Brain microvascular endothelial cell (primary cell): ENCODE measurements around the gene NDFIP1.

Source experiments
- DNase-seq: peaks from one replicate; pipeline ENCODE4 v3.0.0-alpha.2; 2020
- H3K27ac ChIP-seq: fragments of 250-450 bp; sonication (Bioruptor Pico); 2 replicates; pipeline ENCODE4 v1.5.1; 2020; ENCODE audit warnings: mild to moderate bottlenecking, moderate library complexity
- H3K27me3 ChIP-seq: fragments of 250-450 bp; sonication (Bioruptor Pico); replicated peaks from 2 replicates; pipeline ENCODE4 v1.5.1; 2020; ENCODE audit warnings: mild to moderate bottlenecking
- H3K36me3 ChIP-seq: fragments of 250-450 bp; sonication (Bioruptor Pico); replicated peaks from 2 replicates; pipeline ENCODE4 v1.5.1; 2020; ENCODE audit warnings: mild to moderate bottlenecking
- H3K4me3 ChIP-seq: 2 replicates; pipeline ENCODE4 v1.5.1; 2011; ENCODE audit warnings: low read depth, mild to moderate bottlenecking, control low read depth, low read length, moderate library complexity
- in situ Hi-C: cut with HindIII; loops from 2 replicates; pipeline ENCODE4 v1.10.0; 2017; ENCODE audit warnings: low sequenced_read_pairs, low pct_ligation_motif_present
- TF ChIP-seq, protein P1 (sequence below): IDR thresholded peaks from 2 replicates; pipeline ENCODE4 v1.5.1; 2011; ENCODE audit warnings: low read depth, mild to moderate bottlenecking, moderate library complexity, low read length, control low read depth, inconsistent platforms; ENCODE audit errors: missing control alignments

NDFIP1 gene

DNA sequence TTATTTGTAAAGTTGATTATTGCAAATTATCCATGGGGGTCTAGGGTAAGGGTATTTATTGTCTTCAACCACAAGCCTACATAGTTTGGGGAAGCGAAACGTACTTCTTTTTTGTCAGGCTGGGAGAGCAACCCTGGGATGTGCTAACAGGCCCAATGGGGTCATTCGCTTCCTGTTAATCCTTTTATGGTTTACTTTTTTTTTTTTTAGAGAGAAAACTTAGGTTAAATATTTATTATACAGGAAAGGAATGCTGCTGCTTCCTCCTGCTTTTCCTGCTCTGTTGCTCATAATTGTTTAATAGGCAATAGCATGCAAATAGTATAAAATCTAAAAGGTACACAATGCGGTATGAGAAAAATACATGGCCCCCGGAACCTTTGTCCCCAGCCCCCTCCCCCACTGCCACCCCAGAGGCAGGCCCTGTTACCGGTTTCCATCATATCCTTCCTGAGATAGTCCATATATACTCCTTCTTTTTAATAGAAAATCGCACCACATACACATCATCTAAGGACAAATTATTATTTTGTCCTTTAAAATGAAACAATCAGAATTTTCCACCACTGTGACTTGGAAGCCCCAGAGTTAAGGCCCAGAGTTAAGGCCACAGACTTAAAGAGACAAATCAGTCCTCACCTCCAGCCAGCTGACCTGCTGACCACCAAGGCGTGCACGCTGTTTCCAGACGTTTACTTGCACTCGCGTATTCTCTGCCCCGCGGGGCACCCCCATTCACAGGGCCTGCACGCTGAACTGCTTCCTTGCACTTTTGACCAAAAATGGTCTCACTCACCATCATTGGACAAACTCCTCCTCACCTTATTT lies 83.9 kb downstream of the NDFIP1 start:
- in situ Hi-C loops = no loop called here
- no peak overlapping the region for H3K27ac ChIP-seq
- no peak for DNase-seq
- no peaks in the 10 kb centered on the region for H3K27me3 ChIP-seq
- H3K36me3 ChIP-seq = no peaks in the 10 kb centered on the region
- TF ChIP-seq, protein P1, sequence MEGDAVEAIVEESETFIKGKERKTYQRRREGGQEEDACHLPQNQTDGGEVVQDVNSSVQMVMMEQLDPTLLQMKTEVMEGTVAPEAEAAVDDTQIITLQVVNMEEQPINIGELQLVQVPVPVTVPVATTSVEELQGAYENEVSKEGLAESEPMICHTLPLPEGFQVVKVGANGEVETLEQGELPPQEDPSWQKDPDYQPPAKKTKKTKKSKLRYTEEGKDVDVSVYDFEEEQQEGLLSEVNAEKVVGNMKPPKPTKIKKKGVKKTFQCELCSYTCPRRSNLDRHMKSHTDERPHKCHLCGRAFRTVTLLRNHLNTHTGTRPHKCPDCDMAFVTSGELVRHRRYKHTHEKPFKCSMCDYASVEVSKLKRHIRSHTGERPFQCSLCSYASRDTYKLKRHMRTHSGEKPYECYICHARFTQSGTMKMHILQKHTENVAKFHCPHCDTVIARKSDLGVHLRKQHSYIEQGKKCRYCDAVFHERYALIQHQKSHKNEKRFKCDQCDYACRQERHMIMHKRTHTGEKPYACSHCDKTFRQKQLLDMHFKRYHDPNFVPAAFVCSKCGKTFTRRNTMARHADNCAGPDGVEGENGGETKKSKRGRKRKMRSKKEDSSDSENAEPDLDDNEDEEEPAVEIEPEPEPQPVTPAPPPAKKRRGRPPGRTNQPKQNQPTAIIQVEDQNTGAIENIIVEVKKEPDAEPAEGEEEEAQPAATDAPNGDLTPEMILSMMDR = no peak
- H3K4me3 ChIP-seq = no peak overlapping the region

DNA sequence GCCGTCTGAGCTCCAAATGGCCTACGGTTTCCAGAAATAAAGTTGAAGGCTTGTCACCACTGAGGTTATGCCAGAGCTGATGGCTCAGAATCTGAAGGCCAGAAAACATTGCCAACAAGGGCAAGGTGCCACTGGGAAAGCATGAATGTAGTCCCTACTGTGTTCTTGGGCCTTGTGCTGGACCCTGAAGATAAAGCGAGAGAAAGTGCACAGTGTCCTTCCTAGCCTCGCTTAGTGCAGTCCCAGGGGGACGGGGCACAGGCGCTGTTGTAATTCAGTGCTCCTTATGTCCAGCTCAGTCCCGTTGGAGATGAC lies 84.5 kb downstream of the NDFIP1 start:
- H3K36me3 ChIP-seq = no peaks in the 10 kb centered on the region
- no peaks in the 10 kb centered on the region for H3K27me3 ChIP-seq
- in situ Hi-C loops = no loop called here
- DNase-seq = no peak
- TF ChIP-seq, protein P1 = no peak
- no peak overlapping the region for H3K27ac ChIP-seq
- no peak overlapping the region for H3K4me3 ChIP-seq

DNA sequence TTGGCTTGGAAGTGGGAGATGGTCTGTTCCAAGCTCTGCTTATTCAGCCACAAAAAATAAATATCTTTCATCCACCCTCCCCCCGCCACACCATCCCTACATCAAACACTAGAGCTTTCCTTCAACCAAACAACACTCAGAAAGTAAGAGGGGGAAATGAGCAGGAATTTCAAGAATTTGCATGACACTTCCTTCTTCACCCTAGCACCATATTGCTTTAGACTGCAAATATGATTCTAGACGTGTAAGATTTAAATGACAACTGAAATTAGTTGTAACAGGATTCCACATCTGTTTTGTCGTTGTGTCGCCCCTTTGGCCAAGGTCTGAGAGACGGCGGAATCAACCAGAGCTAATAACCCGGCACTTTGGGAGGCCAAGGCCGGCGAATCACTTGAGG lies 88.5 kb downstream of the NDFIP1 start:
- Histone ChIP-seq H3K36me3 (no peaks in the 10 kb centered on the region), H3K27ac (no peak overlapping the region), H3K4me3 (no peak overlapping the region), H3K27me3 (no peaks in the 10 kb centered on the region)
- no peak for DNase-seq
- in situ Hi-C loops = no loop called here
- TF ChIP-seq, protein P1 = no peak

DNA sequence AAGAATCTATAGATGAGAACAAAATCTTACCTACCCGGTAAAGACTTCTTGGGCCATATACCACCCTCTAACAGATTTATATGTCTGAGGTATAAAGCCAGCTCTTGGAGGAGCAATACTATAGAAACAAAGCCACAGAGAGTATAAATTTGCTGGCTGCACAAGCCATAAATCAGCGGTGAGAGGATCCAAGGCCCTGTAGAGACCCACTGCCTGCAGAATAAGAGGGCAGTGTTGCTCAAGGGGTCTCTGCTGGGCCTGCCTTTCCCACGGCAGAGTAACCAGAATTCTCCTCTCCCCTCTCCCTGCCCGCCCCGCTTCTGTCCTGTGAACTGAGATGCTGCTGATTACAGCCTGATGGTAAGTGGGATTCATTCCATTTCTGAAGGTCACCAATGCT lies 89.2 kb downstream of the NDFIP1 start:
- in situ Hi-C loops = no loop called here
- no peak for DNase-seq
- H3K27ac ChIP-seq = no peak overlapping the region

DNA sequence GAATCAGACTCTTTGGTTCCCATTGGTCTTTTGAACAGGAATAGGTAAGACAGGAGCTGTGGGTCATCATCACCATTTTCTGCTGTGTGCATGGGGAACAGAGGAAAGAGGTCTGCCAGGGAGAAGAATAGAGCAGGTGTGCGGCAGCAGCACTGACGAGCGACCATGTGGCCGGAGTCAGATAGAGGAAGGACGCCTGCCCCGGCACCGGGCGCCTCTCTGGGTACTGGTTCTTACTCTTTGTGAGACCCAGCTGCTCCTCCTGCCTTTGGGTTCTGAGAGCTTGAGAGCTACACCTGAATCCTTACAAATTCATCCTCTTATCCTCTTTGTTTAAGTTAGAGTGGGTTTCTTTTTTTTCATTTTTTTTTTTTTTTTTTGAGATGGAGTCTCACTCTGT lies 90.8 kb downstream of the NDFIP1 start:
- Histone ChIP-seq H3K27me3 (no peaks in the 10 kb centered on the region), H3K27ac (no peak overlapping the region), H3K4me3 (no peak overlapping the region), H3K36me3 (no peaks in the 10 kb centered on the region)
- in situ Hi-C loops = no loop called here
- no peak for DNase-seq
- TF ChIP-seq, protein P1 = no peak

More for the DNA sequence above, 89.2 kb downstream of the NDFIP1 start:
- H3K27me3 ChIP-seq = no peaks in the 10 kb centered on the region
- H3K4me3 ChIP-seq = no peak overlapping the region
- TF ChIP-seq, protein P1 = no peak
- no peaks in the 10 kb centered on the region for H3K36me3 ChIP-seq

DNA sequence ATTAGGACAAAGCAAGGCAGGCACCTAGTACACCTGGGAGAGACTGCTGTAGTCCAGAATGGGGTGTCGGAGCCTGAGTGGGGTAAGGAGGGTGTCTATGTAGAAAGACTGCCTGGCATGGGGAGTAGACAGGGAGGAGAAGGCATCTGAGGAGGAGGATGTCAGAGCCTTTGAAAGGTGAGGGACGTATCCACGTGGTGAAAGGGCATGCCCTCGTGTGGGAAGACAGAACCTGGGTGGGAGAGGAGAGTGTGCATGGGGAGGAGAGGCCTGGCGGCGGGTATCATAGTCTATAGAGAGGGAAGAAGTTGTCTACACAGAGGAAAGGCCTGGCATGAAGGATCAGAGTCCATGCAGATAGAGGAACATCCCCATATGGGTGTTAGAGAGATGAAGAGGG lies 91.8 kb downstream of the NDFIP1 start:
- in situ Hi-C loops = no loop called here
- DNase-seq = no peak
- TF ChIP-seq, protein P1 = no peak

More for the DNA sequence above, 91.8 kb downstream of the NDFIP1 start:
- no peak overlapping the region for H3K4me3 ChIP-seq
- H3K27me3 ChIP-seq = no peaks in the 10 kb centered on the region
- H3K27ac ChIP-seq = peak overlapping the region; percentile 91
- H3K36me3 ChIP-seq = no peaks in the 10 kb centered on the region
